KMS-11 (cell line): ENCODE measurements around the gene PTX4.

ENCODE experiments used
- H2AFZ ChIP-seq: fragments of 200-600 bp; sonication (generic); 2 replicates; pipeline ENCODE4 v1.6.1; 2016; ENCODE audit warnings: antibody characterized with exemption, mixed run types, low read depth
- H3K27ac ChIP-seq: fragments of 200-600 bp; sonication (generic); 2 replicates; pipeline ENCODE4 v1.6.1; 2016; ENCODE audit warnings: mild to moderate bottlenecking, mixed run types
- H3K27me3 ChIP-seq: fragments of 200-600 bp; sonication (generic); 2 replicates; pipeline ENCODE4 v1.6.1; 2017; ENCODE audit warnings: mild to moderate bottlenecking, low read depth, mixed run types, moderate library complexity; ENCODE audit not compliant: insufficient read depth
- H3K36me3 ChIP-seq: fragments of 200-600 bp; sonication (generic); 2 replicates; pipeline ENCODE4 v1.6.1; 2017; ENCODE audit warnings: mild to moderate bottlenecking, mixed run types; ENCODE audit not compliant: insufficient read depth
- H3K4me1 ChIP-seq: fragments of 200-600 bp; sonication (generic); 2 replicates; pipeline ENCODE4 v1.6.1; 2016; ENCODE audit warnings: mild to moderate bottlenecking, low read depth, mixed run types; ENCODE audit not compliant: poor library complexity, severe bottlenecking
- H3K4me2 ChIP-seq: fragments of 200-600 bp; sonication (generic); 2 replicates; pipeline ENCODE4 v1.7.0; 2016; ENCODE audit warnings: mild to moderate bottlenecking, mixed run types
- H3K4me3 ChIP-seq: fragments of 200-600 bp; sonication (generic); IDR thresholded peaks from 2 replicates; pipeline ENCODE4 v1.6.1; 2017; ENCODE audit warnings: low read depth, low read length, mixed read lengths; ENCODE audit not compliant: insufficient read depth
- H3K79me2 ChIP-seq: fragments of 200-600 bp; sonication (generic); 2 replicates; pipeline ENCODE4 v1.6.1; 2016; ENCODE audit warnings: low read depth, mixed run types; ENCODE audit not compliant: insufficient read depth
- H3K9ac ChIP-seq: fragments of 200-600 bp; sonication (generic); 2 replicates; pipeline ENCODE4 v1.6.1; 2016; ENCODE audit warnings: mild to moderate bottlenecking, mixed run types
- H4K20me1 ChIP-seq: fragments of 200-600 bp; sonication (generic); 2 replicates; pipeline ENCODE4 v1.6.1; 2016; ENCODE audit warnings: mild to moderate bottlenecking, mixed run types; ENCODE audit not compliant: insufficient read depth
- TF ChIP-seq, protein P1 (sequence below): fragments of 200-600 bp; sonication (generic); conservative IDR thresholded peaks from 2 replicates; pipeline ENCODE4 v1.6.1; 2017; ENCODE audit warnings: low read depth, mild to moderate bottlenecking, antibody characterized with exemption, low read length, moderate library complexity, mixed read lengths

Gene PTX4

DNA sequence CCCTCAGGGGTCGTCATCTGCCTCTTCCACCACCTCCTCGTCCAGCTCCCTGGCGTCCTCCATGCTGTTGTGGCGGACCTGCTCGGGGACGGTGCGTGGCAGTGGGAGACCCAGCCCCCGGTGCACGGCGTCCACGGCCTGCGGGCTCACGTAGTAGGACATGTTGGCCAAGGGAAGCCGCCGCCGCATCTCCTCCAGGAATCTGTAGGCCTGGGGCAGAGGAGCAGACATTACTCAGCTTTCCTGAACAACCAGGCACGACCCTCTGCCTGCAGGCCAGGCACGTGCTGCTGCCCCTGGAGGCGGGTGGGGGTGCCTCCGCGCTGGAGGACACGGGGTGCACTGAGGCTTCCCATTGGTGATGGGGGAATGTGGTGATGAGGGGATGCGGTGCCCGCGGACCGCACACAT, 22.2 kb upstream of the PTX4 start:
- Histone ChIP-seq H3K4me3 (no peak overlapping the region), H3K79me2 (no peaks in the 10 kb centered on the region), H3K27ac (no peak overlapping the region), H3K36me3 (no peaks in the 10 kb centered on the region), H3K4me1 (no peaks in the 10 kb centered on the region), H4K20me1 (no peaks in the 10 kb centered on the region), H3K9ac (no peak overlapping the region), H3K4me2 (no peak overlapping the region), H2AFZ (no peak overlapping the region), H3K27me3 (no peaks in the 10 kb centered on the region)
- TF ChIP-seq, protein P1, sequence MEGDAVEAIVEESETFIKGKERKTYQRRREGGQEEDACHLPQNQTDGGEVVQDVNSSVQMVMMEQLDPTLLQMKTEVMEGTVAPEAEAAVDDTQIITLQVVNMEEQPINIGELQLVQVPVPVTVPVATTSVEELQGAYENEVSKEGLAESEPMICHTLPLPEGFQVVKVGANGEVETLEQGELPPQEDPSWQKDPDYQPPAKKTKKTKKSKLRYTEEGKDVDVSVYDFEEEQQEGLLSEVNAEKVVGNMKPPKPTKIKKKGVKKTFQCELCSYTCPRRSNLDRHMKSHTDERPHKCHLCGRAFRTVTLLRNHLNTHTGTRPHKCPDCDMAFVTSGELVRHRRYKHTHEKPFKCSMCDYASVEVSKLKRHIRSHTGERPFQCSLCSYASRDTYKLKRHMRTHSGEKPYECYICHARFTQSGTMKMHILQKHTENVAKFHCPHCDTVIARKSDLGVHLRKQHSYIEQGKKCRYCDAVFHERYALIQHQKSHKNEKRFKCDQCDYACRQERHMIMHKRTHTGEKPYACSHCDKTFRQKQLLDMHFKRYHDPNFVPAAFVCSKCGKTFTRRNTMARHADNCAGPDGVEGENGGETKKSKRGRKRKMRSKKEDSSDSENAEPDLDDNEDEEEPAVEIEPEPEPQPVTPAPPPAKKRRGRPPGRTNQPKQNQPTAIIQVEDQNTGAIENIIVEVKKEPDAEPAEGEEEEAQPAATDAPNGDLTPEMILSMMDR, result no peak

GRCh38 chr16:1510272-1510671, 21.5 kb upstream of the PTX4 start:
- TF ChIP-seq, protein P1, result no peak
- Histone ChIP-seq H3K27me3 (no peaks in the 10 kb centered on the region), H3K4me1 (no peaks in the 10 kb centered on the region), H2AFZ (no peak overlapping the region), H3K79me2 (no peaks in the 10 kb centered on the region), H3K4me2 (no peak overlapping the region), H3K9ac (no peak overlapping the region), H4K20me1 (no peaks in the 10 kb centered on the region), H3K4me3 (no peak overlapping the region), H3K27ac (no peak overlapping the region), H3K36me3 (no peaks in the 10 kb centered on the region)

- no peaks in the 10 kb centered on the region for H3K36me3 ChIP-seq
- no peaks in the 10 kb centered on the region for H3K4me1 ChIP-seq
- TF ChIP-seq, protein P1, result no peak
Measured at GRCh38 chr16:1509307-1510221, 20.8 kb upstream of the PTX4 start.

DNA sequence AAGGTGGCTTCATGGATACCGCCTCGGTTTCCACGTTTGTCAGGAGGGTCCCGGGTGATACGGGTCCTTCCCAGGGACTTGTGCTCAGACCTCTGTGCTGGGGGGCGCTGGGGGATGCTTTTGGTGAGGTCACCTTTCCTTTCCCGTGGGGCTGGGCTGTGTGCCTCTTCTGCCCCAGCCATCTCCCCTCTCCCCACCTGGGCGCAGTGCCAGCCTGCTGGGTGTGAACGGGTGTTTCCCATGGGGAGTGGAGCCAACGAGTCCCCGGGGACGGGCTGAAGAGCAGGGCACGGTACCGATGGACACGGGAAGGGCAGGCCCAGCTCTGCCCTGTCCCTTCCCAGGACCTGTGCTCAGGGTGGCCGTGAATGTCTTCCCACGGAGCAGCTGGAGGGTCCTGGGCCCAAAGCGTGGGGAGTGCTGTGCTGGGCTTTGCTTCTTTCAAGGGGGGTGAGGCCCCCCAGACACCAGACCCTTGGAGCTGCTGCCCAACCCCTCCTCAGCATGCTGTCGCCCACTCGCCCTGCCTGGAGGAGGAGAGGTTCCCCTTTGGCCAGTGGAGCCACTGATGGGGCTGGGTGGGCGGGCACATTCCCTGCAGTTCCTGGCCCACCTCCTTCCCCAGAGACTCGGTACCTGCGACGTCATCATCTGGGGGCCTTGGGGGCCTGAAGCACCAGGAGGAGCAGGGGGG, 19.9 kb upstream of the PTX4 start:
- Histone ChIP-seq H3K4me2 (no peak overlapping the region), H3K4me3 (no peak overlapping the region), H3K9ac (no peak overlapping the region), H3K27me3 (no peaks in the 10 kb centered on the region), H3K4me1 (no peaks in the 10 kb centered on the region), H3K36me3 (no peaks in the 10 kb centered on the region), H3K79me2 (no peaks in the 10 kb centered on the region), H2AFZ (no peak overlapping the region), H4K20me1 (no peaks in the 10 kb centered on the region), H3K27ac (no peak overlapping the region)
- TF ChIP-seq, protein P1, result no peak

More at GRCh38 chr16:1509307-1510221, 20.8 kb upstream of the PTX4 start:
- Histone ChIP-seq H3K27me3 (no peaks in the 10 kb centered on the region), H3K4me3 (no peak overlapping the region), H3K4me2 (no peak overlapping the region), H4K20me1 (no peaks in the 10 kb centered on the region), H2AFZ (no peak overlapping the region), H3K9ac (no peak overlapping the region), H3K27ac (no peak overlapping the region), H3K79me2 (no peaks in the 10 kb centered on the region)
